Measurements from ENCODE around the gene MAP1S. TPM values are rescaled to one million over a fixed set of nuclear protein-coding genes. Genes with fewer than 3 reads are reported as not detected.

The MAP1S gene
- total and polyA plus RNA-seq, 2 of the 4 experiments (the other 2 are of a cell fraction): 6.1 to 48.6 TPM

DNA sequence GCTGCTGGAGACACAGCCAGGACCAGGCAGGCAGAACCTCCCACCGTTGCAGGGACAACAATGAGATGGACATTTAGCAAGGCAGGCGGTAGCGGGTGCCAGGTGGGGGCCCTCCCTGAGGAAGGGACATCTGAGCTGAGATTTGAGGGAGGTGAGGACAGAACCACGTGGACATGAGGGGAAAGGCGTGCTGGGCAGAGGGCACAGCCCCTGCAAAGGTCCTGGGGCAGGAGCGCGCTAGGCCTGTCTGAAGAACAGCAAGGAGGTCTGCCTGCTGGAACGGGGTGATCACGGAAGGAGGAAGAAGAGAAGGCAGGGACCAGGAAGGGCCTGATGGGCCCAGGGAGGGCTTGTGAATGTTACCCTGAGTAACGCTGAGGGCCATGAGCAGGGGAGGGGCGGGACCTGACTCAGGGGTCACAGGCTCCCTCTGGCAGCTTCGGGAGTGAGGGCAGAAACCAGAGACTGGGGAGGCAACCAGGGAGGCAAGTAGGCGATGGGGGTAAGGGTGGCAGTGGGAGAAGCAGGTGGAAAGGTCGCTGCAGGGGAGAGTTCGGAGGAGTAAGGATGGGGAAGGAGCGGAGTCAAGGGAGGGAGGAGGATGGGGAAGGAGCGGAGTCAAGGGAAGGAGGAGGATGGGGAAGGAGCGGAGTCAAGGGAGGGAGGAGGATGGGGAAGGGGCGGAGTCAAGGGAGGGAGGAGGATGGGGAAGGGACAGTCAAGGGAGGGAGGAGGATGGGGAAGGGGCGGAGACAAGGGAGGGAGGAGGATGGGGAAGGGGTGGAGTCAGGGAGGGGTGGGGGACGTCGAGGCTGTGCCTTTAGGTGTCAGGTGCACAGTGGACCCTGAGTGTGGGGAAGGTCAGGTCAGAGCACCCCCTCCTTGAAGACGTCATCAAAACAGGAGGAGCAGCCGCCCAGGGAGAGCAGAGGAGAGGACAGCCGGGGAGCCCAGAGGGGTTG lies 60.0 kb downstream of the MAP1S start:
- no peaks in the 10 kb centered on the region; the same call in 1 of the 2 replicates for H3K27me3 ChIP-seq (ENCODE audit: control insufficient read depth, insufficient read depth, low read length)

More for the DNA sequence above, 60.0 kb downstream of the MAP1S start:
- Histone ChIP-seq H3K56ac (ENCODE audit: extremely low read depth, insufficient read depth, low read length) (no peak overlapping the region), H2BK20ac (ENCODE audit: low read depth, low read length) (no peak overlapping the region), H3K27ac (ENCODE audit: insufficient read depth, low read length) (no peak overlapping the region), H3K23ac (ENCODE audit: low read depth, low read length) (no peak overlapping the region), H3K4me2 (ENCODE audit: low read depth, low read length) (no peak overlapping the region), H4K91ac (ENCODE audit: insufficient read depth, low read depth, low read length) (no peak overlapping the region), H3K9me1 (ENCODE audit: insufficient read depth, low read length) (no peaks in the 10 kb centered on the region), H4K20me1 (ENCODE audit: insufficient read depth, low read length) (no peaks in the 10 kb centered on the region), H3K18ac (ENCODE audit: low read depth, low read length) (no peak overlapping the region), H3K9me3 (ENCODE audit: control insufficient read depth, insufficient read depth, low read length) (no peaks in the 10 kb centered on the region), H2AK5ac (ENCODE audit: low read depth, low read length) (no peak overlapping the region), H2AFZ (replicated peaks; ENCODE audit: low read length, poor library complexity) (peak overlapping the region; percentile 93), H3K4ac (ENCODE audit: low read depth, low read length) (no peak overlapping the region), H2BK5ac (ENCODE audit: low read depth, low read length, poor library complexity, severe bottlenecking) (no peak overlapping the region), H3K79me1 (ENCODE audit: low read depth in 1 of 2, low read length in 2 of 2) (no peaks in the 10 kb centered on the region), H3K36me3 (ENCODE audit: control insufficient read depth, insufficient read depth, low read length) (no peaks in the 10 kb centered on the region), H3K14ac (replicated peaks; ENCODE audit: low read depth, low read length) (no peak overlapping the region), H3K9ac (ENCODE audit: low read depth, low read length) (no peak overlapping the region), H4K8ac (ENCODE audit: low read depth in 2 of 2, low read length in 2 of 2) (no peak overlapping the region), H2BK120ac (ENCODE audit: low read depth, low read length) (no peak overlapping the region), H2BK15ac (ENCODE audit: low read depth, low read length) (no peak overlapping the region), H3K4me1 (ENCODE audit: control insufficient read depth, insufficient read depth, low read length) (no peaks in the 10 kb centered on the region), H4K5ac (ENCODE audit: low read depth, low read length) (no peak overlapping the region), H2AK9ac (replicated peaks; ENCODE audit: low read depth, low read length, poor library complexity) (peak overlapping the region; percentile 72), H3K4me3 (ENCODE audit: insufficient read depth, low read depth, low read length) (no peak overlapping the region)
- BruUV-seq (replicated peaks): no TSS peak
- dilution Hi-C loops (cut with HindIII; ENCODE audit: low sequenced_read_pairs, unreplicated experiment) (no loop called here), intact Hi-C loops (cut with micrococcal nuclease) (no loop called here), in situ Hi-C loops (cut with MboI; ENCODE audit: low sequenced_read_pairs) (no loop called here)
- DNase-seq (peak; percentile 15), ATAC-seq (ENCODE audit: low read depth) (no peak)
- ChIA-PET CTCF (no interaction called here), POLR2A (ENCODE audit: unreplicated experiment) (no interaction called here)
- WGBS, 2 experiments (ENCODE audit: extremely low coverage in 2 of 2, insufficient read length in 1 of 2): 12% methylated on average over 10 of the region's 25 CpGs; no CpG with 5 or more reads in 1 of the 2 experiments
- no peak for TF ChIP-seq MXI1 (IDR thresholded peaks at IDR 0.05; ENCODE audit: borderline replicate concordance, low read depth, low read length)
- TF ChIP-seq, protein P1, sequence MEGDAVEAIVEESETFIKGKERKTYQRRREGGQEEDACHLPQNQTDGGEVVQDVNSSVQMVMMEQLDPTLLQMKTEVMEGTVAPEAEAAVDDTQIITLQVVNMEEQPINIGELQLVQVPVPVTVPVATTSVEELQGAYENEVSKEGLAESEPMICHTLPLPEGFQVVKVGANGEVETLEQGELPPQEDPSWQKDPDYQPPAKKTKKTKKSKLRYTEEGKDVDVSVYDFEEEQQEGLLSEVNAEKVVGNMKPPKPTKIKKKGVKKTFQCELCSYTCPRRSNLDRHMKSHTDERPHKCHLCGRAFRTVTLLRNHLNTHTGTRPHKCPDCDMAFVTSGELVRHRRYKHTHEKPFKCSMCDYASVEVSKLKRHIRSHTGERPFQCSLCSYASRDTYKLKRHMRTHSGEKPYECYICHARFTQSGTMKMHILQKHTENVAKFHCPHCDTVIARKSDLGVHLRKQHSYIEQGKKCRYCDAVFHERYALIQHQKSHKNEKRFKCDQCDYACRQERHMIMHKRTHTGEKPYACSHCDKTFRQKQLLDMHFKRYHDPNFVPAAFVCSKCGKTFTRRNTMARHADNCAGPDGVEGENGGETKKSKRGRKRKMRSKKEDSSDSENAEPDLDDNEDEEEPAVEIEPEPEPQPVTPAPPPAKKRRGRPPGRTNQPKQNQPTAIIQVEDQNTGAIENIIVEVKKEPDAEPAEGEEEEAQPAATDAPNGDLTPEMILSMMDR (conservative IDR thresholded peaks at IDR 0.05; ENCODE audit: low read depth, low read length): no peak
- TF ChIP-seq RAD21 (IDR thresholded peaks at IDR 0.05; ENCODE audit: low read length): no peak
- no peak for TF ChIP-seq MAFK (IDR thresholded peaks at IDR 0.05; ENCODE audit: low read depth, low read length)
- TF ChIP-seq, protein P2, sequence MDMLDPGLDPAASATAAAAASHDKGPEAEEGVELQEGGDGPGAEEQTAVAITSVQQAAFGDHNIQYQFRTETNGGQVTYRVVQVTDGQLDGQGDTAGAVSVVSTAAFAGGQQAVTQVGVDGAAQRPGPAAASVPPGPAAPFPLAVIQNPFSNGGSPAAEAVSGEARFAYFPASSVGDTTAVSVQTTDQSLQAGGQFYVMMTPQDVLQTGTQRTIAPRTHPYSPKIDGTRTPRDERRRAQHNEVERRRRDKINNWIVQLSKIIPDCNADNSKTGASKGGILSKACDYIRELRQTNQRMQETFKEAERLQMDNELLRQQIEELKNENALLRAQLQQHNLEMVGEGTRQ (IDR thresholded peaks at IDR 0.05; ENCODE audit: low read depth, low read length): no peak
- TF ChIP-seq RCOR1 (IDR thresholded peaks at IDR 0.05; ENCODE audit: insufficient replicate concordance, low read length): no peak
- no peak for TF ChIP-seq FOS (IDR thresholded peaks at IDR 0.05; ENCODE audit: low read depth, low read length)
- TF ChIP-seq MAZ (IDR thresholded peaks at IDR 0.05; ENCODE audit: borderline replicate concordance, low read depth, low read length): no peak
- TF ChIP-seq NFE2L2 (IDR thresholded peaks at IDR 0.05; ENCODE audit: low read depth, low read length): no peak
- TF ChIP-seq POLR2A (IDR thresholded peaks at IDR 0.05; ENCODE audit: low read depth, low read length): no peak
- TF ChIP-seq CHD1 (IDR thresholded peaks at IDR 0.05; ENCODE audit: low read depth, low read length): no peak
- TF ChIP-seq CEBPB (IDR thresholded peaks at IDR 0.05; ENCODE audit: low read depth, low read length): no peak
- TF ChIP-seq, protein P3, sequence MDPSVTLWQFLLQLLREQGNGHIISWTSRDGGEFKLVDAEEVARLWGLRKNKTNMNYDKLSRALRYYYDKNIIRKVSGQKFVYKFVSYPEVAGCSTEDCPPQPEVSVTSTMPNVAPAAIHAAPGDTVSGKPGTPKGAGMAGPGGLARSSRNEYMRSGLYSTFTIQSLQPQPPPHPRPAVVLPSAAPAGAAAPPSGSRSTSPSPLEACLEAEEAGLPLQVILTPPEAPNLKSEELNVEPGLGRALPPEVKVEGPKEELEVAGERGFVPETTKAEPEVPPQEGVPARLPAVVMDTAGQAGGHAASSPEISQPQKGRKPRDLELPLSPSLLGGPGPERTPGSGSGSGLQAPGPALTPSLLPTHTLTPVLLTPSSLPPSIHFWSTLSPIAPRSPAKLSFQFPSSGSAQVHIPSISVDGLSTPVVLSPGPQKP (IDR thresholded peaks at IDR 0.05; ENCODE audit: borderline replicate concordance, low read depth, low read length): no peak
- no peak for TF ChIP-seq BHLHE40 (IDR thresholded peaks at IDR 0.05; ENCODE audit: low read depth, low read length)
